Fibroblast of the aortic adventitia (primary cell): ENCODE measurements around the gene TOR1B. TPM values are rescaled to one million over a fixed set of nuclear protein-coding genes. Genes with fewer than 3 reads are reported as not detected.

ENCODE experiments used
- DNase-seq: peaks from one replicate; pipeline ENCODE4 v3.0.0-alpha.2; 2010; ENCODE audit warnings: low read depth
- H3K4me3 ChIP-seq: 2 replicates; pipeline ENCODE4 v1.5.1; 2011; ENCODE audit warnings: low read depth, mild to moderate bottlenecking, control low read depth, low read length, moderate library complexity
- CTCF ChIP-seq: IDR thresholded peaks from 2 replicates; pipeline ENCODE4 v1.5.1; 2011; ENCODE audit warnings: mild to moderate bottlenecking, low read length, control low read depth, inconsistent platforms; ENCODE audit not compliant: insufficient read depth
- total RNA-seq: library from RNA; depleted of rRNA; stranded (reverse); fragments of >200 nt; gene quantifications from 2 replicates; pipeline ENCODE4 v1.2.3, GENCODE V29; 2012; ENCODE audit warnings: low replicate concordance

The TOR1B gene
- total RNA-seq, 1 donor, result 24.9 TPM

GRCh38 chr9:129814432-129815223 lies 11.6 kb downstream of the TOR1B start:
- H3K4me3 ChIP-seq, result no peak overlapping the region
- no peak for TF ChIP-seq CTCF
- no peak for DNase-seq

- no peak overlapping the region for H3K4me3 ChIP-seq
- no peak for TF ChIP-seq CTCF
- DNase-seq, result no peak
Measured at GRCh38 chr9:129815278-129815677, 12.3 kb downstream of the TOR1B start.

GRCh38 chr9:129816501-129817435 lies 13.8 kb downstream of the TOR1B start:
- no peak for DNase-seq
- no peak for TF ChIP-seq CTCF

GRCh38 chr9:129822898-129823541 lies 20.0 kb downstream of the TOR1B start:
- H3K4me3 ChIP-seq, result peak overlapping the region; percentile 92
- no peak for TF ChIP-seq CTCF
- DNase-seq, result peak; percentile 35

More at GRCh38 chr9:129816501-129817435, 13.8 kb downstream of the TOR1B start:
- no peak overlapping the region for H3K4me3 ChIP-seq

- peak overlapping the region; percentile 92 for H3K4me3 ChIP-seq
- DNase-seq, result no peak
- TF ChIP-seq CTCF, result no peak
Measured at GRCh38 chr9:129823542-129823934, 20.6 kb downstream of the TOR1B start.

GRCh38 chr9:129823935-129824601 lies 21.1 kb downstream of the TOR1B start, which contains the start of gene TOR1A:
TSS of gene TOR1A (minus strand) at chr9:129824136. CDS start at chr9:129824085, 51 bp downstream.
- no peak for TF ChIP-seq CTCF
- peak within 1 kb of the TSS; percentile 92 for H3K4me3 ChIP-seq
- DNase-seq, result peak; percentile 94
